HepG2 (cell line): ENCODE measurements around the gene CCL23. TPM values are rescaled to one million over a fixed set of nuclear protein-coding genes. Genes with fewer than 3 reads are reported as not detected.
A peak's percentile ranks its signal among the peaks of the same experiment; 100 is the strongest.

Source experiments
- ARNTL ChIP-seq: sonication (generic); formaldehyde crosslinking; IDR thresholded peaks from 2 replicates; pipeline ENCODE4 v1.4.0; 2020; ENCODE audit warnings: mild to moderate bottlenecking, missing genetic modification reagents
- GTF2F1 ChIP-seq: fragments of 150-350 bp; IDR thresholded peaks from 2 replicates; pipeline ENCODE4 v1.6.1; 2014; ENCODE audit warnings: low read length
- IKZF1 ChIP-seq: fragments of 450-650 bp; IDR thresholded peaks from 2 replicates; pipeline ENCODE4 v1.7.1; 2016
- ISL2 ChIP-seq: sonication (generic); formaldehyde crosslinking; IDR thresholded peaks from 2 replicates; pipeline ENCODE4 v1.5.0; 2020; ENCODE audit warnings: missing genetic modification reagents
- KDM3A ChIP-seq: IDR thresholded peaks from 2 replicates; pipeline ENCODE4 v1.6.1; 2018; ENCODE audit warnings: low read depth, missing compliant biosample characterization
- NR2F1 ChIP-seq, 2 experiments: fragments of 450-650 bp in 1 of 2; formaldehyde crosslinking in 1 of 2; IDR thresholded peaks; 2 replicates each; pipeline versions ENCODE4 v1.5.0 to v1.6.1; 2016 to 2020; ENCODE audit warnings: mild to moderate bottlenecking in 1 of 2, missing compliant biosample characterization in 1 of 2, missing genetic modification reagents in 1 of 2, moderate library complexity in 1 of 2
- TCF12 ChIP-seq, 2 experiments: fragments of 450-650 bp in 1 of 2; sonication (generic) in 1 of 2; formaldehyde crosslinking in 1 of 2; IDR thresholded peaks; 2 replicates each; pipeline versions ENCODE4 v1.6.1 to v1.8.0; 2017 to 2022; ENCODE audit warnings: antibody characterized with exemption in 1 of 2, mild to moderate bottlenecking in 1 of 2, missing genetic modification reagents in 1 of 2, moderate library complexity in 1 of 2
- ZBTB7B ChIP-seq: sonication (generic); formaldehyde crosslinking; IDR thresholded peaks from 2 replicates; pipeline ENCODE4 v1.4.0; 2020; ENCODE audit warnings: missing genetic modification reagents
- ZNF253 ChIP-seq: sonication (generic); formaldehyde crosslinking; IDR thresholded peaks from 2 replicates; pipeline ENCODE4 v1.8.0; 2022; ENCODE audit warnings: mild to moderate bottlenecking, missing genetic modification reagents, borderline replicate concordance
- ZNF790 ChIP-seq: sonication (generic); formaldehyde crosslinking; IDR thresholded peaks from 2 replicates; pipeline ENCODE4 v1.8.0; 2022; ENCODE audit warnings: missing genetic modification reagents, mild to moderate bottlenecking, borderline replicate concordance
- polyA plus RNA-seq, 8 experiments: library from polyadenylated mRNA; depleted of rRNA in 3 of 8; stranded (reverse) in 7 of 8; unstranded in 1 of 8; fragments of >200 nt; fragmentation: Illumina TruSeq in 4 of 8; extraction: Trizol in 4 of 8; gene quantifications; 2 replicates each; pipeline versions ENCODE4 v1.2.1 to v1.2.3, GENCODE V29; 2011 to 2016; ENCODE audit warnings: low read depth in 4 of 8, missing spikeins in 1 of 8, mixed read lengths in 1 of 8; ENCODE audit not compliant: insufficient read depth in 1 of 8
- total RNA-seq, 5 experiments: library from RNA; depleted of rRNA; stranded (reverse); fragments of >200 nt; fragmentation: Illumina TruSeq; extraction: Trizol; gene quantifications; 2 replicates each; pipeline ENCODE4 v1.2.3, GENCODE V29; 2016; ENCODE audit warnings: low read depth in 1 of 5
- TF ChIP-seq, protein P1 (sequence below): sonication (generic); formaldehyde crosslinking; IDR thresholded peaks from 2 replicates; pipeline ENCODE4 v1.5.1; 2020; ENCODE audit warnings: mild to moderate bottlenecking, missing genetic modification reagents
- TF ChIP-seq, protein P2 (sequence below): sonication (generic); formaldehyde crosslinking; IDR thresholded peaks from 2 replicates; pipeline ENCODE4 v1.4.0; 2020; ENCODE audit warnings: mild to moderate bottlenecking, missing genetic modification reagents
- TF ChIP-seq, protein P3 (sequence below): sonication (generic); formaldehyde crosslinking; IDR thresholded peaks from 2 replicates; pipeline ENCODE4 v1.4.0; 2020; ENCODE audit warnings: missing genetic modification reagents, mild to moderate bottlenecking, borderline replicate concordance
- TF ChIP-seq, protein P4 (sequence below): sonication (generic); formaldehyde crosslinking; IDR thresholded peaks from 2 replicates; pipeline ENCODE4 v1.4.0; 2020; ENCODE audit warnings: missing genetic modification reagents
- TF ChIP-seq, protein P5 (sequence below): sonication (generic); formaldehyde crosslinking; conservative IDR thresholded peaks from 2 replicates; pipeline ENCODE4 v1.4.0; 2020; ENCODE audit warnings: missing genetic modification reagents
- TF ChIP-seq, protein P6 (sequence below): IDR thresholded peaks from 2 replicates; pipeline ENCODE4 v1.6.1; 2016; ENCODE audit warnings: low read depth

The CCL23 gene
- total and polyA plus RNA-seq, 2 of the 13 experiments (the other 11 are each of a cell fraction or from before 2014, with no cell fraction given): not detected

DNA sequence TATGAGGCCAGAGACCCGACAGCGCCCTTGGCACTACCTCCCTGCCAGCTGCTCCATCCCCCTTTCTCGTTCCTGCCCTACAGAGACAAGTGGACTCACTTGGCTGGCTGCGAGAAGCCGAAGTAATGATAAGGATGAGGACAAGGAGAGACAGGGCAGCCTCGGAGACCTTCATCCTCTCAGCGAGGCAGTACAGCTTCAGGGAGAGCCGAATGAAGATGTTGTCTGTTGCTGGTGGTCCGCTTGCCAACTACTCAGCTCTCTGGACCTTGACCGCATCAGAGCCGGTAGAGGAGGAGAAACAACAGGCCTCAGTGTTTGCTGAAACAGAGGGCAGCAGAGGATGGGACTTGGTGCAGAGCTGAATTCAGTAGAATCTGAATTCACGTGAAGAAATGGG, 36.5 kb downstream of the CCL23 start, which contains the start of gene CCL16 (continued):
- TF ChIP-seq NR2F1 (CRISPR knock-in tag; IDR thresholded peaks at IDR 0.05) (0 out of 4 replicates have a peak, but pooled peaks of 1 of the 2 experiments have one; percentile 18), ISL2 (CRISPR knock-in tag) (no peak), GTF2F1 (no peak), ZBTB7B (CRISPR knock-in tag) (peak; percentile 76), ARNTL (no peak), TCF12 (IDR thresholded peaks at IDR 0.05) (no peak), TCF12 (CRISPR knock-in tag; IDR thresholded peaks at IDR 0.05) (no peak), ZNF253 (CRISPR knock-in tag) (no peak), ZNF790 (CRISPR knock-in tag) (no peak), IKZF1 (no peak), KDM3A (no peak)
- TF ChIP-seq, protein P1, sequence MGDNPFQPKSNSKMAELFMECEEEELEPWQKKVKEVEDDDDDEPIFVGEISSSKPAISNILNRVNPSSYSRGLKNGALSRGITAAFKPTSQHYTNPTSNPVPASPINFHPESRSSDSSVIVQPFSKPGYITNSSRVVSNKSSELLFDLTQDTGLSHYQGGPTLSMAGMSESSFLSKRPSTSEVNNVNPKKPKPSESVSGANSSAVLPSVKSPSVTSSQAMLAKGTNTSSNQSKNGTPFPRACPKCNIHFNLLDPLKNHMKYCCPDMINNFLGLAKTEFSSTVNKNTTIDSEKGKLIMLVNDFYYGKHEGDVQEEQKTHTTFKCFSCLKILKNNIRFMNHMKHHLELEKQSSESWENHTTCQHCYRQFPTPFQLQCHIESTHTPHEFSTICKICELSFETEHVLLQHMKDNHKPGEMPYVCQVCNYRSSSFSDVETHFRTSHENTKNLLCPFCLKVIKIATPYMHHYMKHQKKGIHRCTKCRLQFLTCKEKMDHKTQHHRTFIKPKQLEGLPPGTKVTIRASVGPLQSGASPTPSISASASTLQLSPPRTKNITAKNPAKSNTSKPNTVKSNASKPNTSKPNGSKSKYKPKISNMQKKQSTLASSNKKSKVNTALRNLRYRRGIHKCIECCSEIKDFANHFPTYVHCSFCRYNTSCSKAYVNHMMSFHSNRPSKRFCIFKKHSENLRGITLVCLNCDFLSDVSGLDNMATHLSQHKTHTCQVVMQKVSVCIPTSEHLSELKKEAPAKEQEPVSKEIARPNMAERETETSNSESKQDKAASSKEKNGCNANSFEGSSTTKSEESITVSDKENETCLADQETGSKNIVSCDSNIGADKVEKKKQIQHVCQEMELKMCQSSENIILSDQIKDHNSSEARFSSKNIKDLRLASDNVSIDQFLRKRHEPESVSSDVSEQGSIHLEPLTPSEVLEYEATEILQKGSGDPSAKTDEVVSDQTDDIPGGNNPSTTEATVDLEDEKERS: no peak
- TF ChIP-seq, protein P2, sequence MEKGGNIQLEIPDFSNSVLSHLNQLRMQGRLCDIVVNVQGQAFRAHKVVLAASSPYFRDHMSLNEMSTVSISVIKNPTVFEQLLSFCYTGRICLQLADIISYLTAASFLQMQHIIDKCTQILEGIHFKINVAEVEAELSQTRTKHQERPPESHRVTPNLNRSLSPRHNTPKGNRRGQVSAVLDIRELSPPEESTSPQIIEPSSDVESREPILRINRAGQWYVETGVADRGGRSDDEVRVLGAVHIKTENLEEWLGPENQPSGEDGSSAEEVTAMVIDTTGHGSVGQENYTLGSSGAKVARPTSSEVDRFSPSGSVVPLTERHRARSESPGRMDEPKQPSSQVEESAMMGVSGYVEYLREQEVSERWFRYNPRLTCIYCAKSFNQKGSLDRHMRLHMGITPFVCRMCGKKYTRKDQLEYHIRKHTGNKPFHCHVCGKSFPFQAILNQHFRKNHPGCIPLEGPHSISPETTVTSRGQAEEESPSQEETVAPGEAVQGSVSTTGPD (CRISPR knock-in tag): no peak
- TF ChIP-seq, protein P3, sequence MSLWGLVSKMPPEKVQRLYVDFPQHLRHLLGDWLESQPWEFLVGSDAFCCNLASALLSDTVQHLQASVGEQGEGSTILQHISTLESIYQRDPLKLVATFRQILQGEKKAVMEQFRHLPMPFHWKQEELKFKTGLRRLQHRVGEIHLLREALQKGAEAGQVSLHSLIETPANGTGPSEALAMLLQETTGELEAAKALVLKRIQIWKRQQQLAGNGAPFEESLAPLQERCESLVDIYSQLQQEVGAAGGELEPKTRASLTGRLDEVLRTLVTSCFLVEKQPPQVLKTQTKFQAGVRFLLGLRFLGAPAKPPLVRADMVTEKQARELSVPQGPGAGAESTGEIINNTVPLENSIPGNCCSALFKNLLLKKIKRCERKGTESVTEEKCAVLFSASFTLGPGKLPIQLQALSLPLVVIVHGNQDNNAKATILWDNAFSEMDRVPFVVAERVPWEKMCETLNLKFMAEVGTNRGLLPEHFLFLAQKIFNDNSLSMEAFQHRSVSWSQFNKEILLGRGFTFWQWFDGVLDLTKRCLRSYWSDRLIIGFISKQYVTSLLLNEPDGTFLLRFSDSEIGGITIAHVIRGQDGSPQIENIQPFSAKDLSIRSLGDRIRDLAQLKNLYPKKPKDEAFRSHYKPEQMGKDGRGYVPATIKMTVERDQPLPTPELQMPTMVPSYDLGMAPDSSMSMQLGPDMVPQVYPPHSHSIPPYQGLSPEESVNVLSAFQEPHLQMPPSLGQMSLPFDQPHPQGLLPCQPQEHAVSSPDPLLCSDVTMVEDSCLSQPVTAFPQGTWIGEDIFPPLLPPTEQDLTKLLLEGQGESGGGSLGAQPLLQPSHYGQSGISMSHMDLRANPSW (CRISPR knock-in tag): no peak
- TF ChIP-seq, protein P4, sequence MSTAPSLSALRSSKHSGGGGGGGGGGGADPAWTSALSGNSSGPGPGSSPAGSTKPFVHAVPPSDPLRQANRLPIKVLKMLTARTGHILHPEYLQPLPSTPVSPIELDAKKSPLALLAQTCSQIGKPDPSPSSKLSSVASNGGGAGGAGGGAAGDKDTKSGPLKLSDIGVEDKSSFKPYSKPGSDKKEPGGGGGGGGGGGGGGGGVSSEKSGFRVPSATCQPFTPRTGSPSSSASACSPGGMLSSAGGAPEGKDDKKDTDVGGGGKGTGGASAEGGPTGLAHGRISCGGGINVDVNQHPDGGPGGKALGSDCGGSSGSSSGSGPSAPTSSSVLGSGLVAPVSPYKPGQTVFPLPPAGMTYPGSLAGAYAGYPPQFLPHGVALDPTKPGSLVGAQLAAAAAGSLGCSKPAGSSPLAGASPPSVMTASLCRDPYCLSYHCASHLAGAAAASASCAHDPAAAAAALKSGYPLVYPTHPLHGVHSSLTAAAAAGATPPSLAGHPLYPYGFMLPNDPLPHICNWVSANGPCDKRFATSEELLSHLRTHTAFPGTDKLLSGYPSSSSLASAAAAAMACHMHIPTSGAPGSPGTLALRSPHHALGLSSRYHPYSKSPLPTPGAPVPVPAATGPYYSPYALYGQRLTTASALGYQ (CRISPR knock-in tag): no peak
- TF ChIP-seq, protein P5, sequence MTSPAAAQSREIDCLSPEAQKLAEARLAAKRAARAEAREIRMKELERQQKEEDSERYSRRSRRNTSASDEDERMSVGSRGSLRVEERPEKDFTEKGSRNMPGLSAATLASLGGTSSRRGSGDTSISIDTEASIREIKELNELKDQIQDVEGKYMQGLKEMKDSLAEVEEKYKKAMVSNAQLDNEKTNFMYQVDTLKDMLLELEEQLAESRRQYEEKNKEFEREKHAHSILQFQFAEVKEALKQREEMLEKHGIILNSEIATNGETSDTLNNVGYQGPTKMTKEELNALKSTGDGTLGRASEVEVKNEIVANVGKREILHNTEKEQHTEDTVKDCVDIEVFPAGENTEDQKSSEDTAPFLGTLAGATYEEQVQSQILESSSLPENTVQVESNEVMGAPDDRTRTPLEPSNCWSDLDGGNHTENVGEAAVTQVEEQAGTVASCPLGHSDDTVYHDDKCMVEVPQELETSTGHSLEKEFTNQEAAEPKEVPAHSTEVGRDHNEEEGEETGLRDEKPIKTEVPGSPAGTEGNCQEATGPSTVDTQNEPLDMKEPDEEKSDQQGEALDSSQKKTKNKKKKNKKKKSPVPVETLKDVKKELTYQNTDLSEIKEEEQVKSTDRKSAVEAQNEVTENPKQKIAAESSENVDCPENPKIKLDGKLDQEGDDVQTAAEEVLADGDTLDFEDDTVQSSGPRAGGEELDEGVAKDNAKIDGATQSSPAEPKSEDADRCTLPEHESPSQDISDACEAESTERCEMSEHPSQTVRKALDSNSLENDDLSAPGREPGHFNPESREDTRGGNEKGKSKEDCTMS (CRISPR knock-in tag): no peak
- TF ChIP-seq, protein P6, sequence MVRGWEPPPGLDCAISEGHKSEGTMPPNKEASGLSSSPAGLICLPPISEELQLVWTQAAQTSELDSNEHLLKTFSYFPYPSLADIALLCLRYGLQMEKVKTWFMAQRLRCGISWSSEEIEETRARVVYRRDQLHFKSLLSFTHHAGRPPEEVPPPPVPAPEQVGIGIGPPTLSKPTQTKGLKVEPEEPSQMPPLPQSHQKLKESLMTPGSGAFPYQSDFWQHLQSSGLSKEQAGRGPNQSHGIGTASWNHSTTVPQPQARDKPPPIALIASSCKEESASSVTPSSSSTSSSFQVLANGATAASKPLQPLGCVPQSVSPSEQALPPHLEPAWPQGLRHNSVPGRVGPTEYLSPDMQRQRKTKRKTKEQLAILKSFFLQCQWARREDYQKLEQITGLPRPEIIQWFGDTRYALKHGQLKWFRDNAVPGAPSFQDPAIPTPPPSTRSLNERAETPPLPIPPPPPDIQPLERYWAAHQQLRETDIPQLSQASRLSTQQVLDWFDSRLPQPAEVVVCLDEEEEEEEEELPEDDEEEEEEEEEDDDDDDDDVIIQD (CRISPR knock-in tag): no peak
